PC-3 (cell line): Measurements from ENCODE around the gene CELF2.

Experiments used
- CTCF ChIP-seq: fragments of 300-600 bp; sonication (generic); conservative IDR thresholded peaks from 2 replicates; pipeline ENCODE4 v1.5.1; 2017; ENCODE audit warnings: antibody characterized with exemption, low read depth, mild to moderate bottlenecking, low read length
- EZH2phosphoT487 ChIP-seq: fragments of 300-600 bp; sonication (generic); IDR thresholded peaks from 2 replicates; pipeline ENCODE4 v1.6.1; 2018; ENCODE audit warnings: mild to moderate bottlenecking, antibody characterized with exemption, low read length, borderline replicate concordance

GRCh38 chr10:11017000-11017569 is 587 bp upstream of the CELF2 start:
- no peak for TF ChIP-seq CTCF
- TF ChIP-seq EZH2phosphoT487: no peak
